ENCODE results near the gene KIAA1328.

Gene KIAA1328

GRCh38 chr18:37231251-37231650 is 402.3 kb downstream of the KIAA1328 start:
- no peak for DNase-seq

DNA sequence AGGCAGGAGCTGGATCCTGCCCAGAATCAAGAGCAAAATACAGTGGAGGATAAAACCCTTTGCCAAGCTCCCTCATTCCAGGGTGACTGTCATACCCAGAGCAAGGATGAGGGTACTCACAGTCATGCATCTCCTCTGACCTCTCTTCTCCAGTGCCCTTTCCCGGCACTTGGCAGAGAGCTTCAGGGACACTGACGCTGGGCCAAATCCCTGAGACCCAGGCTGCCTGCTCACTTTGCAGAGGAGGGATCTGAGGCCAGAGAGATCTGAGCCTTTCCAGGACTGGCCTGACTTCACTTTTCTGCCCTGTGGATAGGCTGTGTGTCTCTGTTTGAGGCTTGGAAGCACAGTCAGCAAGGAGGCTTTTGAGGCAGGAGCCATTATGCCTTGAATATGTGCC is 406.7 kb downstream of the KIAA1328 start:
- DNase-seq, result no peak

- no peak for DNase-seq
These were observed 409.6 kb downstream of the KIAA1328 start for GRCh38 chr18:37238282-37239108.

DNA sequence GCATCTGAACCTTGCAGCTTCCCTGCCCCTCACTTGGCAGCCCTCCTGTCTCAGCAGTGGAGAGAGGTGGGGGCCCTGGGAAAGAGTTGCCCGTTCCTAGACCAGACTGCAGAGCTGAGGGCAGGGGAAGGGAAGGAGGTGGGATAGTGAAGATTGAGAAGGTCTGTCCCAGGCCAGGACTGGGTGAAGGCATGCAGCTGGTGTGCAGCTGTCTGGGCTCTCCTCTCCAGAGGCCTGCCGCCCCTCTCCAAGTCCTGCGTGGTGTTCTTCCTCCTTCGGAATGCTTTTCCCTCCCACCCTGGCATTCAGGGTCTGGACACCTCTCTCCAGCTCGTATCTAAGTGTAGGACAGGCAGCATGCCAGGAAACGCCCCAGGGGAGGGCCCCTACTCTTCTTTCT is 413.2 kb downstream of the KIAA1328 start:
- no peak for DNase-seq

- DNase-seq, result no peak
These were observed 414.1 kb downstream of the KIAA1328 start for GRCh38 chr18:37242826-37243560.

- no peak for DNase-seq
These were observed 414.8 kb downstream of the KIAA1328 start for GRCh38 chr18:37243741-37244140.

GRCh38 chr18:37244618-37245017 is 415.7 kb downstream of the KIAA1328 start:
- no peak for DNase-seq

DNA sequence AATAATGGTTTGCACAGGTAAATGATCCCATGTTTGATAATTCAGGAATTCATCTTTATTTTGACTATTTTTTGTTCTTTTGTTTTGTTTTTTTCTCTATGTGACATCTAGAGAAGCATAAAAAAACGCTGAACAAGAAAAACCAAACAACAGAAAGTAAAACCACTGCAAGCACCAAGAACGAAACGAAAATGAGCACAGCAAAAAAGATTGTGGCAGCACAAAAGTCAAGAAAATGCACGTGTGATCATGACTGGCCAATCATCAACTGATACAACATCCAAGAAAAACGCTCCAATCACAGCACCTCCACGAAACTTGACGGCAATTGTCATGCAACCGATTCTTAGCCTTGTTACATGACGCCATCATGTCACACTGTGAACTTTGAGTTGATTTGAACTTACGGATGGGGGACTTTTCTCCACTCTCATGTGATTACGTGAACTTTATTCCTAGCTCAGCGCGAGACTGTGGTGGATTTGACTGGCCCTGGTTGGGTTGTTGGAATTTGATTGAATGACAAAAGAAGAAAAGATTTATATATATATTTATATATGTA is 417.9 kb downstream of the KIAA1328 start:
- DNase-seq, result no peak

DNA sequence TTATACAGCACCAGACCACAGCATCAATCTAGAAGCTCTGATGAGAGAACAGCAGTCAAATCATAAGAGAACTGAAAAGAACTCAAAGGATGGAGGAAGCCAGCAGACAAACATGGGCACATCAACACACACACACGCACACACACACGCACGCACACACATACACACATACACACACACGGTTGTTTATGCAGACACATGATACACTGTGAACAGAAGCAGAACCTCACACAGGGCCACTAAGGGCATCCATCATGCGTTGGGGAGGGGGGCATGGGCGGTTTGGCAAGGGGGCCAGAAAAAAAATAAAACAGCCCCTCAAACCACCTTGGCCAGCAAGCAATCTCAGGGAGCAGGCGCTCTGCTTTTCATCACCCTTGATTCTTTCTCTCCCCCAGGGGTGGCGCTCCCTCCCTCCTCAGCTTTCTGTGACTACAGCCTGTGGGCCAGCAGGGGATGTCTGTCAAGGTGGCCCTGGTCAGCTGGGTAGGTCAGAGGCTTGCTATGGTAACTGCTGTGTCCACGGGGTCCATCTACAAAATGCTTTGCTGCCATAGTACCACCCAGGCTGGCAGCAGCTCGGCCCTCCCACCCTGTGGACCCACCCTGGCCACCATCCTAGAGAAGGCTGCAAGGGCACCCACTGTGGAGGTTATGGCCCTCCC is 418.7 kb downstream of the KIAA1328 start:
- no peak for DNase-seq

DNA sequence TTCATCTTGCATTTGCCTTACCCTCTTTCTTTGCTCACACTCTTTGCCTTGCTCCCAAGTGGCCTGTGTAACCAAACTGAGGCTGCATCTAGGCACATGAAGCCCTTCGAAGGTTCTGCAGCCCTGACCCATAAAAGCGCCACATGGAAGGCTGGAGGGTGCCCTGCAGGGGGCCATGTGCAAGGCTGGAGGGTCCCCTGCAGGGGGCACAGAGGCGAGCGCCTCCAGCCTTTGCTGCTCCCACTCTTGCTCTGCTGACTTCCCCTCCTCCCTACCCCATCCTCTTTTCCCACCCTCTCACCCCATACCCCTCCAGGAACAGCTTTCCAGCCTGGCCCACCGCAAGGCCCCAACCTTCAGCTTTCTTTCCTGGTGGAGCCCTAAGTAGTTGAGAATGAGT is 419.4 kb downstream of the KIAA1328 start:
- DNase-seq, result no peak

GRCh38 chr18:37249171-37249886 is 420.4 kb downstream of the KIAA1328 start:
- no peak for DNase-seq

- no peak for DNase-seq
These were observed 421.1 kb downstream of the KIAA1328 start for GRCh38 chr18:37249895-37250618.

- DNase-seq, result no peak
These were observed 422.8 kb downstream of the KIAA1328 start for GRCh38 chr18:37251679-37252078.

DNA sequence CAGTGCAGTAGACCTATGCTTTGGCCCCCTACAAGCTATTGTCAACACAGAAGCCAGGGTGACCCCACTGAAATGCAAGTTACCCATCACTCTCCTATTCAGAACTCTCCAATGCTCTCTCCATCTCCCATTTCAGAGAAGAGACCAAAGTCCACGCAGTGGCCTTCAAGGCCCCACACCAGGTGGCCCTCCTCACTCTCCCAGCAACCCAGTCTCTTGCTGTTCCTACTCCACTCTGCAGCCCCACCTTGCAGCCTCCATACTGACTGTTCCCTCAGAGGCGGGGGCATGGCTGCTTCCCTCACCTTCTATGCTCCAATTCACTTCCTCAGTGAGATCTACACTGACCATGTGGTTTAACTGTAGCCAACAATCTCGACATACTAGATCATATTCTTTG is 423.4 kb downstream of the KIAA1328 start:
- no peak for DNase-seq

GRCh38 chr18:37252854-37253393 is 424.0 kb downstream of the KIAA1328 start:
- no peak for DNase-seq

DNA sequence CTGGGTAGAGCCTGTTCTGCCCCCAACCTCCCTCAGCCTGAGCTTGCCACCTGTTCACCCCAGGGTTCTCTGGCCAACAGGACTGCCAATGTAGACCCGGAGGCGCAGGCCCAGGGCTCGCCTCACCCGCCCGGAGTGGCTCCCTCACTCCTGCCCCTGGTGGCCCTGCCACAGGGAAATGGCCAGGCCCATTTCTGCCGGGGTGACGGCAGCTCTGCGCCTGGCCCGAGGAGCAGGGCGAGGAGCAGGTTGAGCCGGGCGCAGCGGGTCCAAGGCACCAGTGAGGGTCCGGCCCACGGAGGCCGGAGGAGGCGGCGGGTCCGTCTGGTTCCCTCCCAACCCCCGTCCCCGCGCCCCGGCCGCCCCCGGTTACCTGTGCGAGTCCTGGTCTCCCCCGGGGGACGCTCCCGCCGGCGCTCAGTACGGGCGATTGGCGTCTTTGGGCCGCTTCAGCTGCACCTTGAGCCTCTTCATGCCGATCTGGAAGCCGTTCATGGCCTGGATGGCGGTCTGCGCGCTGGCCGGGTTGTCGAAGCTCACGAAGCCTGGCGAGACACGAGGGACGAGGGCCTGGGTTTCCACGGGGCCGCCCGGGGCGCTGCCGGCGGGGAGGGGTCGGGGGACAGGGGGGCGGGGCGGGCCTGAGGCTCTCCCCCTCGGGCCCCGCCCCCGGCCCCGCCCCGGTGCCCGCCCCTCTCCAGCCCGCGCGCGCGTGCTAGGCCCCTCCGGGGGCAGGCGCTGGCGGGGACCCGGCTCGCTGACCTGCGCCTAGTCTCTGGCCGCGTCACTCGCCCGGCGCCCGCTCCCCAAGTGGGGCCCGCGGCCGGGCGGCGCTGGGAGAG is 424.7 kb downstream of the KIAA1328 start:
- DNase-seq, result no peak

- no peak for DNase-seq
These were observed 425.4 kb downstream of the KIAA1328 start for GRCh38 chr18:37254236-37254754.

- DNase-seq, result no peak
These were observed 426.0 kb downstream of the KIAA1328 start for GRCh38 chr18:37254973-37255372.

DNA sequence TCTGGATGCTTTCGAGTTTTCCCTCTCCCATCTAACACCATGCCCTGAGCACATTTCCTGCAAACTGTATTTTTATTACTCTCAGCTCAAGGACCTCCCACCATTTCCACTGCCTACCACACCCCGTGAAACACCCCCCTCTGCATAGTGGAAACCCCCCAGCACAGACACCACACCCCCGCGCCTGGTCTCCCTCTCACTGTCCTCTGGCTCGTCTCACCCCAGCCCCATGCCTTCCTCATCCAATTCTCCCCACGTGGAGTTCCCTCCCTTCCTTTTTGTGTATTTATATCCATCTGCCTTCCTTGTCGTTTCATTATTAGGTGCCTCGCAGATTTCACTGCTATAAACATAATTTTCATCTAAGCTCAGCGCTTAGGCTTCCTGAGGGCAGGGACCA is 429.2 kb downstream of the KIAA1328 start:
- no peak for DNase-seq

DNA sequence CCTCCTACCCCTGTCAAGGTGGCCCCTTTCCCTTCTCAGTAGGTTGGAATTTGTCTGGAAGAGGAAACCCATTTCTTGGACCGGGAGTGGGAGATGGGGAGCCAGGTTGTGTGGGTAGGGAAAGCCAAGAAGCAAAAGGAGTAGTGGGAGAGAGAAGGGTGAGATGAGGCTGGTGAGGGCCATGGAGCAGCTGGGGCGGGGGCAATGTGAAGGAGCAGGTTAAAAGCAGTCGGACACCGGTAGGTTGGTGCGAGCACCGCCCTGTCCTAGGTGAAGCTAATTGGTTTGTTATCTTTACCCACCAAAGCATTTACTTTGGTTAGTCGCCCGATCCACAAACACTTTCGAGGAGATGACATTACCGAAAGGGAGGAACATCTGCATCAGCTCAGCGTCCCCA is 429.9 kb downstream of the KIAA1328 start:
- no peak for DNase-seq

- no peak for DNase-seq
These were observed 430.8 kb downstream of the KIAA1328 start for GRCh38 chr18:37259711-37260110.

Data from CD4-positive, alpha-beta T cell treated with Interleukin-4 for 1 hour (primary cell).